Measurements from ENCODE around the gene NUDT7.

NUDT7 gene

DNA sequence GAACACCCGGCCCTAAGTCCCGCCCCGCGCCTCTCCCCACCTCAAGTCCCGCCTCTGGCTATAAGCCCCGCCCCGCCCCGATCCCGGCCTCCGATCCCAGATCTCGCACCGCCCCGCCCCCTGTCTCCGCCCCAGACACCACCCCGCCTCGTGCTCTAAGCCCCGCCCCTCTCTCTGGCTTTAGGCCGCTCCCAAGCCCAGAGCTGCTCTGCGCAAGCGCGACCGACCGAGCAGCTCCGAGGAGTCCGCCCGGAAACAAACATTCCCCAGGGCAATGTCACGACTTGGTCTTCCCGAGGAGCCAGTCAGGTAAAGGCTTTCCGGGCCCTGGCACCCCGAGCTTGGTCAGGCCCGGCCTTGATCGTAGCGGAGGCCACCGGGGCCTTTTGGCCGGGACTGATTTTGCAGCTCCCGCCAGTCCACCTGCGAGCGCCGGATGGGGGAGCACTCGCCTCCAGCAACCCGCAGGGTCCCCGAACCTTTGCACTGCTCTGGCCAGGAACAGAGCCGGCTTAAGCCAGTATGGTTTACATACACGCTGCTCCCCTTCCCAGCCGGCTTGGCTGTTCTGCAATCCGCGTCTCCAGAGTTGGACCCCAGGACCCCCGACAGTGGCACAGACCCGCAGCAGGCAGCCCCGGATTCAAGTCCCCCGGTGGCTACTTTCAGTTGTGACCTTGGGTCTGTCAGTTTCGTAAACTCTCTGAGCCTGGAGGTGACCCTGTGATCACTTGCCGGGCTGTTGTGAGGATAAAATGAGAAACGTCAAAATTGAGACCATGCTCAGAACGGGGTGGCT, at the start of gene NUDT7:
NUDT7 (plus strand) TSS at position 206 of the 799 bp plus-strand sequence; CDS start at position 275, 69 bp downstream.
- Mint-ChIP-seq H3K9me3 (peaks cover 3% of the 10 kb centered on the region), H3K4me3 (peak within 1 kb of the TSS; percentile 91), H3K27me3 (peaks cover 1% of the 10 kb centered on the region), H3K36me3 (peaks cover 9% of the 10 kb centered on the region), H3K27ac (peak within 1 kb of the TSS; percentile 77), H3K4me1 (peaks cover 10% of the 10 kb centered on the region)
- peak; percentile 91 for ATAC-seq (ENCODE audit: low read depth)
- peak; percentile 83 to 85 for DNase-seq (ENCODE audit: low spot score in 2 of 2)

- H3K27me3 Mint-ChIP-seq, result no peaks in the 10 kb centered on the region
- ATAC-seq (ENCODE audit: low read depth), result no peak
- no peak for DNase-seq (ENCODE audit: low spot score in 2 of 2)
- peaks cover under 1% of the 10 kb centered on the region for H3K4me1 Mint-ChIP-seq
- no peaks in the 10 kb centered on the region for H3K9me3 Mint-ChIP-seq
- H3K36me3 Mint-ChIP-seq, result no peaks in the 10 kb centered on the region
- no peak overlapping the region for H3K4me3 Mint-ChIP-seq
- H3K27ac Mint-ChIP-seq, result no peak overlapping the region
Measured at GRCh38 chr16:77674888-77675287, 47.4 kb upstream of the NUDT7 start.

DNA sequence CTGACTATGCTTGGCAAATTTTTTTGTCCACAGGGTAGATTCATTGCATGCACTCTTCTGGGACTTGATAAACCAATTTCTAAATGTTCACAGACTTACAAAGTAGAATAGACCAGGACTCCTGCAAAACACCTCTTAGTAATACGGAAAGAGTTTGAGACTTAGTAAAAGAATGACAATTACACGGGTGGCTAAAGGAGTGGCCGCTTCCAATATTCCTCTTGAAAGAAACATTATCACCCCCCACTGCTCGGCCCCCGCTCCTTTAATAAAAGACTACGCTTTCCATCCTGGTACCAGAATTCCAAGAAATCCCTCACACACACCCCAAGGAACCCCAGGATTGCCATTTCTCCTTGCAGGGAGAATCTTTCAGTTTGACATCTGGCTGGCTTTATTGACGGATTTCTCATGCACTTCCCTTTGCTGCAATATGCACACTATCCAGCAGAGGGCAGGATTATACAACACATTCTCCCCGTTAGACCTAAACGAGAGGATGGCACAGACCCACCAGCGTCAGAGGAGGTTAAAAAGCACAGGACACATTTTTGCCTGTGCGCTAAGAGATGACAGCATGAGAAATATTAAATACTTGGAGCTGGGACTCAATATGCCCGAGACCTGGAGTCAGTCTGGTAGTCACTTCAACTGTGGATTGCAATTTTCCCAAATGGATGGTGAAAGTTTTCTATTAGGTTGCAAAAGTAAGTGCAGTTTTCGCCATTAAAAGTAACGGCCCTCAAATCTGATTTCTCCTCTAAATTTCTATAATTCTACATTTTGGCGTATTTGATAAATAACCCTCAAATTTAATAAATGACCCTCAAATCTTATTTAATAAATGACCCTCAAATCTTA, 46.6 kb upstream of the NUDT7 start:
- ATAC-seq (ENCODE audit: low read depth), result peak; percentile 56
- Mint-ChIP-seq H3K27ac (no peak overlapping the region), H3K27me3 (no peaks in the 10 kb centered on the region), H3K9me3 (no peaks in the 10 kb centered on the region), H3K36me3 (no peaks in the 10 kb centered on the region), H3K4me3 (no peak overlapping the region), H3K4me1 (peaks cover 4% of the 10 kb centered on the region)
- peak; percentile 52 to 61 for DNase-seq (ENCODE audit: low spot score in 2 of 2)

GRCh38 chr16:77677129-77677528, 45.2 kb upstream of the NUDT7 start:
- Mint-ChIP-seq H3K4me1 (peaks cover 4% of the 10 kb centered on the region), H3K27ac (no peak overlapping the region), H3K9me3 (no peaks in the 10 kb centered on the region), H3K27me3 (no peaks in the 10 kb centered on the region), H3K36me3 (no peaks in the 10 kb centered on the region), H3K4me3 (no peak overlapping the region)
- DNase-seq (ENCODE audit: low spot score in 2 of 2) (no peak), ATAC-seq (ENCODE audit: low read depth) (no peak)

- Mint-ChIP-seq H3K36me3 (no peaks in the 10 kb centered on the region), H3K4me3 (no peak overlapping the region), H3K9me3 (no peaks in the 10 kb centered on the region), H3K4me1 (peaks cover 4% of the 10 kb centered on the region), H3K27me3 (no peaks in the 10 kb centered on the region), H3K27ac (no peak overlapping the region)
- no peak for ATAC-seq (ENCODE audit: low read depth)
- no peak for DNase-seq (ENCODE audit: low spot score in 2 of 2)
Measured at GRCh38 chr16:77679391-77679790, 42.9 kb upstream of the NUDT7 start.

DNA sequence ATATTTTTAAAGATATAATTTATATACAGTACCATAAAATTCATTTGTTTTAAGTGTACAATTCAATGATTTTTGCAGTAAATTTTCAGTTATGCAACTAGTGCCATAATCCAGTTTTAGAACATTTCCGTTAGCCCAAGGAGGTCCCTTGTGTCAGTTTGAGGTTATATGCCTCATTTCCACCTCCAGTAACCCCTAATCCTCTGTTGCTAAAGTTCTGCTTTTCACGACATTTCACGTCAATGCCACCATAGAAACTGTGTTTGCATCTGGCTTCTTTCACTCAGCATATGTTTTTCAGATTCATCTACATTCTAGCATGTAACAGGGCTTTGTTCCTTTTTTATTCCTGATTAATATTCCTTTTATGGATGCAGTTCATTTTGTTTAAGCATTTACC, 42.4 kb upstream of the NUDT7 start:
- Mint-ChIP-seq H3K4me3 (no peak overlapping the region), H3K36me3 (no peaks in the 10 kb centered on the region), H3K27ac (no peak overlapping the region), H3K9me3 (no peaks in the 10 kb centered on the region), H3K27me3 (no peaks in the 10 kb centered on the region), H3K4me1 (peaks cover 4% of the 10 kb centered on the region)
- peak in 1 of 2 donors; percentile 5 for DNase-seq (ENCODE audit: low spot score in 2 of 2)
- ATAC-seq (ENCODE audit: low read depth), result peak; percentile 68

DNA sequence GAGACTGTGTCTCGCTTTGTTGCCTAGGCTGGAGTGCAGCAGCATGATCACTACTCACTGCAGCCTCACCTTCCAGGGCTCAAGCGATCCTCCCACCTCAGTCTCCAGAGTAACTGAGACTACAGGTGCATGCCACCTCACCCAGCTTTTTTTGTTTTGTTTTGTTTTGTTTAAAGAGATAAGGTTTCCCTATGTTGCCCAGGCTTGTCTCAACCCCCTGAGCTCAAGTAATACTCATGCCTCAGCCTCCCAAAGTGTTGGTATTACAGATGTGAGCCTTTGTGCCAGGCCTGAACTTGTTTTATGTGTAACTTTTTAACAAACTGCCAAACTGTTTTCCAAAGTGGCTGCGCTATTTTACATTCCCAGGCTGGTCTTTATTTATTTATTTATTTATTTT, 41.8 kb upstream of the NUDT7 start:
- DNase-seq (ENCODE audit: low spot score in 2 of 2) (no peak), ATAC-seq (ENCODE audit: low read depth) (no peak)
- H3K27me3 Mint-ChIP-seq, result no peaks in the 10 kb centered on the region
- no peak overlapping the region for H3K27ac Mint-ChIP-seq
- no peaks in the 10 kb centered on the region for H3K36me3 Mint-ChIP-seq
- H3K4me1 Mint-ChIP-seq, result peaks cover 4% of the 10 kb centered on the region
- H3K9me3 Mint-ChIP-seq, result no peaks in the 10 kb centered on the region
- H3K4me3 Mint-ChIP-seq, result no peak overlapping the region

- Mint-ChIP-seq H3K4me1 (peaks cover 4% of the 10 kb centered on the region), H3K36me3 (no peaks in the 10 kb centered on the region), H3K27ac (no peak overlapping the region), H3K9me3 (no peaks in the 10 kb centered on the region), H3K4me3 (no peak overlapping the region), H3K27me3 (no peaks in the 10 kb centered on the region)
- ATAC-seq (ENCODE audit: low read depth), result no peak
- no peak for DNase-seq (ENCODE audit: low spot score in 2 of 2)
Measured at GRCh38 chr16:77682586-77682985, 39.7 kb upstream of the NUDT7 start.

GRCh38 chr16:77683397-77684180, 38.7 kb upstream of the NUDT7 start:
- Mint-ChIP-seq H3K4me3 (no peak overlapping the region), H3K4me1 (peaks cover 4% of the 10 kb centered on the region), H3K9me3 (no peaks in the 10 kb centered on the region), H3K27ac (no peak overlapping the region), H3K36me3 (no peaks in the 10 kb centered on the region), H3K27me3 (peaks cover under 1% of the 10 kb centered on the region)
- ATAC-seq (ENCODE audit: low read depth) (no peak), DNase-seq (ENCODE audit: low spot score in 2 of 2) (no peak)

GRCh38 chr16:77684181-77684526, 38.2 kb upstream of the NUDT7 start:
- no peak for DNase-seq (ENCODE audit: low spot score in 2 of 2)

DNA sequence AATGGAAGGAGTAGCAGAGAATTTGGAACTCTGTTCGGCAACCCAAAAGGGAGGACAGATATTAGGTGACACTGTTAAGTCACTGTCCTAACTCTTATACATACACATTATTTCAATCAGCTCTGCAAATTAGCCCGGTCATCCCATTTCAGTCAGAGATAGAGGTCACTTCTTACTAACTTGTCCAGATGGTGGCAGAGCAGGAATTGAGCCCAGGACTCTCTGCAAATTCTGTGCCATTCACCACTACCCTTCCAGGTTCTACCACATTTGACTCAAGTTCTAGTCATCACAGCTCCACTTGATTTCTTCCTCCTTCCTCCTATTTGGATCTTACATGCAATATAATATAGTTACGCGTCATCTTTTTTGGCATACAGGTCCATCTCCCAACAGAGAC, 35.9 kb upstream of the NUDT7 start:
- Mint-ChIP-seq H3K9me3 (no peaks in the 10 kb centered on the region), H3K27me3 (peaks cover 6% of the 10 kb centered on the region), H3K4me1 (no peaks in the 10 kb centered on the region), H3K36me3 (no peaks in the 10 kb centered on the region), H3K4me3 (no peak overlapping the region), H3K27ac (no peak overlapping the region)
- ATAC-seq (ENCODE audit: low read depth) (no peak), DNase-seq (ENCODE audit: low spot score in 2 of 2) (no peak)

More at GRCh38 chr16:77684181-77684526, 38.2 kb upstream of the NUDT7 start:
- ATAC-seq (ENCODE audit: low read depth), result no peak
- Mint-ChIP-seq H3K9me3 (no peaks in the 10 kb centered on the region), H3K27me3 (peaks cover 3% of the 10 kb centered on the region), H3K4me3 (no peak overlapping the region), H3K4me1 (peaks cover 4% of the 10 kb centered on the region), H3K27ac (no peak overlapping the region), H3K36me3 (no peaks in the 10 kb centered on the region)

DNA sequence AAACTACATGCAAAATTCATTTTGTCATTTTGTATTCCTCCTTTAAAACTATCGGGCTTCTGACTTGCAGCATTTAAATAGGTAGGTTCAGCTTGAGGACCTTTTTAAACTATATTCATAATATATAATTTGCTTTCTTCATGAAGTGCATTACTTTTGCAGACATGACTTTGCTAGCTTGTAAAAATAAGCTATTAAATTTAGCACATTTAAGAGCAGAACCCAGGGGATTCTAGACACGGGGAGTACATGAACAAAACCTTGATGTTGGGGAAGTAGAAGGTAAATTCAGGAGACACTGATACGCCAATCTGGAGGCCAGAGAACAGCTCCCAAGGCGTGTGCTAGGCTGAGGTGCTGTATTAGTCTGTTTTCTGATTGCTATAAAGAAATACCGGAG, 32.3 kb upstream of the NUDT7 start:
- Mint-ChIP-seq H3K9me3 (no peaks in the 10 kb centered on the region), H3K4me3 (no peak overlapping the region), H3K27me3 (peaks cover 15% of the 10 kb centered on the region), H3K27ac (no peak overlapping the region), H3K4me1 (no peaks in the 10 kb centered on the region), H3K36me3 (no peaks in the 10 kb centered on the region)
- ATAC-seq (ENCODE audit: low read depth) (no peak), DNase-seq (ENCODE audit: low spot score in 2 of 2) (no peak)

DNA sequence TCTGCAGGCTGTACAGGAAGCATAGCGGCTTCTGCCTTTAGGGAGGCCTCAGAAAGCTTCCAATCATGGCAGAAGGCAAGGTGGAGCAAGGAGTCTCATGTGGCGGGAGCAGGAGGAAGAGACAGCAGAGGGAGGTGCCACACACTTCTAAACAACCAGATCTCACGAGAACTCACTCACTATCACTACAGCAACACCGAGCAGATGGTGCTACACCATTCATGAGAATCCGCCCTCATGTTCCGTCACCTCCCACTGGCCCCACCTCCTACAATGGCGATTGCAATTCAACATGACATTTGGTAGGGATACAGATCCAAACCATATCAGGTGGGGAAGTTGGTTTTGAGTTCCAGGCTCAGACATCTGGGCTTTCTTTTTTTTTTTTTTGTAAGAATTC, 31.9 kb upstream of the NUDT7 start:
- no peaks in the 10 kb centered on the region for H3K9me3 Mint-ChIP-seq
- no peak overlapping the region for H3K4me3 Mint-ChIP-seq
- H3K36me3 Mint-ChIP-seq, result no peaks in the 10 kb centered on the region
- H3K27me3 Mint-ChIP-seq, result peaks cover 15% of the 10 kb centered on the region
- ATAC-seq (ENCODE audit: low read depth), result no peak
- no peaks in the 10 kb centered on the region for H3K4me1 Mint-ChIP-seq
- no peak for DNase-seq (ENCODE audit: low spot score in 2 of 2)
- no peak overlapping the region for H3K27ac Mint-ChIP-seq

DNA sequence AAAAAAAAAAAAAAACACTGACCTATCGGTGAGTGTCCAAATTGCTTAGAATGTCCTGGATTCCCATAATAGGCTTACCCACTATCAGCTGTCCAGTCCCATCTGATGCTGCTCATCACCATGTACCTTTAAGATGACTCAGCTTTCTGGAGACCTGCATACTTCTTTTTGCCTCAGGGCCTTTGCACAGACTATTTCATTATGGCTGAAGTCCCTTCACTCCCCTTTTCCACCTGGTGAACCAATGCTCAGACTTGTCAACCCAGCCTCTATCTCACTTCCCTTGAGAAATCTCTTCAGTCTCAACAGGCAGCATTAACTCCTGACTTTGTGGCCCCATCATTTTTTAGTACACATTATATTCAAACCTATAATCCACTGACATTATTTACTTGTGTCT, 29.7 kb upstream of the NUDT7 start:
- Mint-ChIP-seq H3K27ac (no peak overlapping the region), H3K4me1 (no peaks in the 10 kb centered on the region), H3K4me3 (no peak overlapping the region), H3K9me3 (no peaks in the 10 kb centered on the region), H3K36me3 (no peaks in the 10 kb centered on the region), H3K27me3 (peaks cover 19% of the 10 kb centered on the region)
- ATAC-seq (ENCODE audit: low read depth) (no peak), DNase-seq (ENCODE audit: low spot score in 2 of 2) (no peak)
